Activated T-cell treated with anti-CD3 and anti-CD28 coated beads, Interleukin-2, amount 50 U/mL, for 4 hours (primary cell): ENCODE results near the gene CELF4. TPM values are rescaled to one million over a fixed set of nuclear protein-coding genes. Genes with fewer than 3 reads are reported as not detected.

Source experiments
- ATAC-seq, 2 donors: fragments of 200-7000 bp; cut with Tn5 transposase; one replicate each; pipeline ENCODE4 v1.10.0; 2021
- DNase-seq: peaks from one replicate; pipeline ENCODE4 v3.0.0-alpha.2; 2020
- H3K27me3 Mint-ChIP-seq: one replicate; pipeline ENCODE4 v1.8.0; 2021; ENCODE audit warnings: low read depth, mixed read lengths
- H3K36me3 Mint-ChIP-seq: one replicate; pipeline ENCODE4 v1.8.0; 2022; ENCODE audit warnings: mixed read lengths; ENCODE audit not compliant: insufficient read depth
- H3K4me1 Mint-ChIP-seq: one replicate; pipeline ENCODE4 v1.8.0; 2021; ENCODE audit warnings: low read depth, mixed read lengths
- H3K4me3 Mint-ChIP-seq: one replicate; pipeline ENCODE4 v1.8.0; 2021; ENCODE audit warnings: mild to moderate bottlenecking, moderate library complexity, mixed read lengths
- H3K9me3 Mint-ChIP-seq: one replicate; pipeline ENCODE4 v1.8.0; 2021; ENCODE audit warnings: mixed read lengths
- total RNA-seq, 3 donors: library from RNA; stranded (reverse); gene quantifications; one replicate each; pipeline ENCODE4 v1.2.1, GENCODE V29; 2021

The CELF4 gene
- total RNA-seq, 3 donors from 2014 or later = not detected

GRCh38 chr18:37389684-37390368, 175.8 kb downstream of the CELF4 start:
- no peaks in the 10 kb centered on the region for H3K9me3 Mint-ChIP-seq
- no peaks in the 10 kb centered on the region for H3K36me3 Mint-ChIP-seq
- DNase-seq = no peak
- H3K4me3 Mint-ChIP-seq = no peak overlapping the region
- ATAC-seq = no peak
- peaks cover 4% of the 10 kb centered on the region for H3K4me1 Mint-ChIP-seq
- peaks cover 16% of the 10 kb centered on the region for H3K27me3 Mint-ChIP-seq

- DNase-seq = no peak
- Mint-ChIP-seq H3K4me3 (no peak overlapping the region), H3K36me3 (no peaks in the 10 kb centered on the region), H3K4me1 (peaks cover 4% of the 10 kb centered on the region), H3K27me3 (peaks cover 15% of the 10 kb centered on the region), H3K9me3 (no peaks in the 10 kb centered on the region)
- ATAC-seq = no peak
These were observed 176.6 kb downstream of the CELF4 start for GRCh38 chr18:37389041-37389440.

GRCh38 chr18:37388413-37388812, 177.2 kb downstream of the CELF4 start:
- ATAC-seq (no peak), DNase-seq (no peak)
- Mint-ChIP-seq H3K4me1 (peaks cover 1% of the 10 kb centered on the region), H3K4me3 (no peak overlapping the region), H3K36me3 (no peaks in the 10 kb centered on the region), H3K9me3 (no peaks in the 10 kb centered on the region), H3K27me3 (peaks cover 13% of the 10 kb centered on the region)

- H3K36me3 Mint-ChIP-seq = no peaks in the 10 kb centered on the region
- DNase-seq = no peak
- ATAC-seq = no peak
- H3K4me3 Mint-ChIP-seq = no peak overlapping the region
- no peaks in the 10 kb centered on the region for H3K4me1 Mint-ChIP-seq
- peaks cover 2% of the 10 kb centered on the region for H3K27me3 Mint-ChIP-seq
- H3K9me3 Mint-ChIP-seq = no peaks in the 10 kb centered on the region
These were observed 179.5 kb downstream of the CELF4 start for GRCh38 chr18:37385846-37386778.

GRCh38 chr18:37383846-37384595, 181.6 kb downstream of the CELF4 start:
- DNase-seq (no peak), ATAC-seq (no peak)
- Mint-ChIP-seq H3K9me3 (no peaks in the 10 kb centered on the region), H3K36me3 (no peaks in the 10 kb centered on the region), H3K4me3 (no peak overlapping the region), H3K27me3 (peaks cover 5% of the 10 kb centered on the region), H3K4me1 (no peaks in the 10 kb centered on the region)

DNA sequence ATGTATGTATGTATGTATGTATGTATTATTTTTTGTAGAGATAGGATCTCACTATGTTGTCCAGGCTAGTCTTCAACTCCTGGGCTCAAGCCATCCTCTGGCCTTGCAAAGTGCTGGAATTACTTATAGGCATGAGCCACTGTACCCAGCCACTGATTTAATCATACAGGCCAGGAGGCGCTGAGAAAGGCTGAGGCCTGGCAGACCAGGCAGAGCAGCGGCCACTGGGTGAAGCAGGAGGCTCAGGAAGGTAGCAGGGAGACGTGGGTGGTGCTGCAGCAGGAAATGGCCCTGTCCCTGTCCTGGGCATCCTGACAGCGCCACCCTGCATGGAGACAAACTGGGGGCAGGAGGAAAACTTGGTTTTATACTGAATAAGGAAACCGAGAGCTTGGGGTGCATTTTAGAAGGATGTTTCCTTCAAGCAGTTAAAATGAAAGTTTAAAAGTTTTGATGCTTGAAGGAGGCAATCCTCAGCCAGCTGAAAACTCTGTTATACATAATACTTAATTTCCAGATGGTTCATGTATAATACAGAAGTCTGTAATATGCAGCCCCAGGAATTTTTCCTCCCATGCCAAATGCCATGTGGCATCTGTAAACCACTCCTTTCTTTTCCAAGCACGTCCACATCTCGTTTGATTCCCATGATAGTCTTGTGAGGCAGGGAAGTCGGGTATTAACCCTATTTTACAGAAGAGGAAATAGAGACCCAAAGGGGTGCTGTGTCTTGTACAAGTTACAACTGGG, 182.4 kb downstream of the CELF4 start:
- no peak for ATAC-seq
- H3K4me3 Mint-ChIP-seq = no peak overlapping the region
- H3K36me3 Mint-ChIP-seq = no peaks in the 10 kb centered on the region
- H3K4me1 Mint-ChIP-seq = no peaks in the 10 kb centered on the region
- no peak for DNase-seq
- H3K27me3 Mint-ChIP-seq = peaks cover 5% of the 10 kb centered on the region
- no peaks in the 10 kb centered on the region for H3K9me3 Mint-ChIP-seq

- DNase-seq (no peak), ATAC-seq (no peak)
- H3K9me3 Mint-ChIP-seq = no peaks in the 10 kb centered on the region
- H3K36me3 Mint-ChIP-seq = no peaks in the 10 kb centered on the region
- H3K4me1 Mint-ChIP-seq = no peaks in the 10 kb centered on the region
- H3K4me3 Mint-ChIP-seq = no peak overlapping the region
- H3K27me3 Mint-ChIP-seq = peaks cover 5% of the 10 kb centered on the region
These were observed 184.0 kb downstream of the CELF4 start for GRCh38 chr18:37381554-37381953.

- DNase-seq = no peak
These were observed 185.0 kb downstream of the CELF4 start for GRCh38 chr18:37380546-37381110.

DNA sequence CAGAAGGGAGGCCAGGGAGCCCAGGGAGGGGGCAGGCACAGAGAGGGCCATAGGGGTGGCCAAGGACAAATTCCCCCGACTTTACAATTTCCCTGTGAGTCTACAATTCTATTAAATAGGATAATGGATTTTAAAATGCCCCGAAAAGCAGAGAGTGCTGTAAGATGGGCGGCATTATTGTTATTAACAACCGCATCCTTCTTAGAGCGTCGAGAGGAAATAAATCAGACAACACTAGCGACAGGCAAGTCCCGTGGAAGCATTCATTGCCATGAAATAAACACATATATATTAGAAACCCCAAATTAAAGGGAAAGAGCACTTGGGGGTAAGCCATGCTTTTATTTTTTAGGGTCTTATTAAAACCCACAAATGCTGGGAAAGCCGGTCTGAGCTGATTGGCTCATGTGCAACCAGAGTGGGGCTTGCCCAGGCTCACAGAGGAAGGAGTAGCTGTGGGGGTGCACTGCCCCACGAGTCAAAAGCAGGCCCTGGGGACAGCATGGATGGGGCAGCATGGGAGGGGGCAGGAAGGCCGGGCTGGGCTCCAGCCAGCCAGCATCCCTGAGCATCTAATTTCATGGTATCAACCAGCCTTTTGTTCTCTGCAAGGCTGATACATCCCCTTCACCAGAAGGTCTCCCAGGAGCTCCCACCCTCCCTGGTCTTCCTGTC, 187.1 kb downstream of the CELF4 start:
- Mint-ChIP-seq H3K9me3 (no peaks in the 10 kb centered on the region), H3K27me3 (peaks cover 5% of the 10 kb centered on the region), H3K4me3 (no peak overlapping the region), H3K4me1 (no peaks in the 10 kb centered on the region), H3K36me3 (no peaks in the 10 kb centered on the region)
- DNase-seq (no peak), ATAC-seq (no peak)

More at GRCh38 chr18:37380546-37381110, 185.0 kb downstream of the CELF4 start:
- Mint-ChIP-seq H3K27me3 (peaks cover 5% of the 10 kb centered on the region), H3K4me3 (no peak overlapping the region), H3K4me1 (no peaks in the 10 kb centered on the region), H3K9me3 (no peaks in the 10 kb centered on the region), H3K36me3 (no peaks in the 10 kb centered on the region)
- no peak for ATAC-seq

GRCh38 chr18:37375181-37375580, 190.4 kb downstream of the CELF4 start:
- no peak for DNase-seq
- H3K4me3 Mint-ChIP-seq = no peak overlapping the region
- H3K36me3 Mint-ChIP-seq = no peaks in the 10 kb centered on the region
- no peaks in the 10 kb centered on the region for H3K4me1 Mint-ChIP-seq
- ATAC-seq = no peak
- H3K27me3 Mint-ChIP-seq = peaks cover 2% of the 10 kb centered on the region
- no peaks in the 10 kb centered on the region for H3K9me3 Mint-ChIP-seq

- Mint-ChIP-seq H3K27me3 (peaks cover 4% of the 10 kb centered on the region), H3K4me3 (no peak overlapping the region), H3K4me1 (no peaks in the 10 kb centered on the region), H3K9me3 (no peaks in the 10 kb centered on the region), H3K36me3 (no peaks in the 10 kb centered on the region)
- DNase-seq (no peak), ATAC-seq (no peak)
These were observed 197.3 kb downstream of the CELF4 start for GRCh38 chr18:37368110-37368954.

- Mint-ChIP-seq H3K4me1 (no peaks in the 10 kb centered on the region), H3K4me3 (no peak overlapping the region), H3K36me3 (no peaks in the 10 kb centered on the region), H3K27me3 (peaks cover 8% of the 10 kb centered on the region), H3K9me3 (no peaks in the 10 kb centered on the region)
- ATAC-seq (no peak), DNase-seq (no peak)
These were observed 201.4 kb downstream of the CELF4 start for GRCh38 chr18:37364237-37364636.
